Neuronal stem cell (in vitro differentiated cells): ENCODE results near the gene RHOF.

Source experiments
- DNase-seq: peaks from one replicate; pipeline ENCODE4 v3.0.0-alpha.2; 2013; ENCODE audit warnings: low spot score
- H2AFZ ChIP-seq: one replicate; pipeline ENCODE4 v1.6.1; 2013; ENCODE audit warnings: mild to moderate bottlenecking, low read length, inconsistent platforms
- H2AK5ac ChIP-seq: 2 replicates; pipeline ENCODE4 v1.6.1; 2013; ENCODE audit warnings: low read depth, mild to moderate bottlenecking, inconsistent platforms, low read length, moderate library complexity, mixed read lengths
- H2BK120ac ChIP-seq: 2 replicates; pipeline ENCODE4 v1.6.1; 2013; ENCODE audit warnings: low read depth, mild to moderate bottlenecking, inconsistent platforms, low read length, moderate library complexity, mixed read lengths
- H2BK12ac ChIP-seq: one replicate; pipeline ENCODE4 v1.6.1; 2013; ENCODE audit warnings: low read length, inconsistent platforms
- H2BK15ac ChIP-seq: 2 replicates; pipeline ENCODE4 v1.6.1; 2013; ENCODE audit warnings: mild to moderate bottlenecking, low read length, inconsistent platforms, mixed read lengths
- H2BK5ac ChIP-seq: one replicate; pipeline ENCODE4 v1.6.1; 2013; ENCODE audit warnings: inconsistent platforms, mild to moderate bottlenecking, low read length, moderate library complexity
- H3K14ac ChIP-seq: one replicate; pipeline ENCODE4 v1.6.1; 2013; ENCODE audit warnings: low read length, inconsistent platforms
- H3K18ac ChIP-seq: 2 replicates; pipeline ENCODE4 v1.6.1; 2013; ENCODE audit warnings: low read length, inconsistent platforms
- H3K23ac ChIP-seq: 2 replicates; pipeline ENCODE4 v1.6.1; 2013; ENCODE audit warnings: low read depth, mild to moderate bottlenecking, mixed read lengths, low read length, inconsistent platforms; ENCODE audit not compliant: poor library complexity
- H3K27ac ChIP-seq: replicated peaks from 3 replicates; pipeline ENCODE4 v1.5.1; 2013; ENCODE audit warnings: low read length, inconsistent platforms
- H3K27me3 ChIP-seq, 3 experiments: 2 replicates each; pipeline ENCODE4 v1.6.1; 2013; ENCODE audit warnings: low read length in 3 of 3, mild to moderate bottlenecking in 2 of 3, inconsistent platforms in 1 of 3, low read depth in 1 of 3, mixed read lengths in 1 of 3, moderate library complexity in 1 of 3; ENCODE audit not compliant: control insufficient read depth in 3 of 3, insufficient read depth in 3 of 3
- H3K36me3 ChIP-seq, 2 donors: replicated peaks in 1 of 2; 2 replicates each; pipeline ENCODE4 v1.6.1; 2013; ENCODE audit warnings: low read length in 2 of 2; ENCODE audit not compliant: control insufficient read depth in 2 of 2, insufficient read depth in 2 of 2
- H3K4ac ChIP-seq: 2 replicates; pipeline ENCODE4 v1.6.1; 2013; ENCODE audit warnings: inconsistent platforms, mild to moderate bottlenecking, low read length, moderate library complexity
- H3K4me1 ChIP-seq, 2 donors: 1 replicate in 1 of 2; 2 replicates in 1 of 2; pipeline ENCODE4 v1.6.1; 2013; ENCODE audit warnings: low read length in 2 of 2, low read depth in 1 of 2; ENCODE audit not compliant: control insufficient read depth in 2 of 2, insufficient read depth in 1 of 2
- H3K4me2 ChIP-seq: one replicate; pipeline ENCODE4 v1.6.1; 2013; ENCODE audit warnings: mild to moderate bottlenecking, low read length, inconsistent platforms; ENCODE audit not compliant: insufficient read depth, poor library complexity, severe bottlenecking
- H3K4me3 ChIP-seq, 2 donors: 2 replicates each; pipeline ENCODE4 v1.5.1; 2013; ENCODE audit warnings: low read length in 2 of 2, mild to moderate bottlenecking in 2 of 2, inconsistent platforms in 1 of 2, moderate library complexity in 1 of 2
- H3K79me1 ChIP-seq: one replicate; pipeline ENCODE4 v1.6.1; 2013; ENCODE audit warnings: low read depth, mild to moderate bottlenecking, inconsistent platforms, low read length, moderate library complexity
- H3K9ac ChIP-seq: one replicate; pipeline ENCODE4 v1.6.1; 2013; ENCODE audit warnings: mild to moderate bottlenecking, low read depth, low read length, inconsistent platforms; ENCODE audit not compliant: poor library complexity
- H3K9me3 ChIP-seq, 2 donors: replicated peaks in 1 of 2; 2 replicates each; pipeline versions ENCODE3 to v1.6.1; 2013; ENCODE audit warnings: low read length in 2 of 2, mild to moderate bottlenecking in 2 of 2, inconsistent platforms in 1 of 2, low read depth in 1 of 2, mixed read lengths in 1 of 2, moderate library complexity in 1 of 2; ENCODE audit not compliant: control insufficient read depth in 2 of 2, insufficient read depth in 1 of 2
- H4K8ac ChIP-seq: one replicate; pipeline ENCODE4 v1.6.1; 2013; ENCODE audit warnings: low read depth, mild to moderate bottlenecking, inconsistent platforms, low read length, moderate library complexity
- H4K91ac ChIP-seq: one replicate; pipeline ENCODE4 v1.6.1; 2013; ENCODE audit warnings: low read length, low read depth, mild to moderate bottlenecking, inconsistent platforms; ENCODE audit not compliant: poor library complexity
- WGBS, 2 donors: extraction: QIAGEN DNeasy Blood & Tissue Kit; methylation state at CpG; one replicate each; pipeline ENCODE4 v1.1.7; 2013; ENCODE audit warnings: missing lambda C conversion rate in 2 of 2, mixed read lengths in 1 of 2; ENCODE audit not compliant: insufficient read length in 2 of 2, insufficient replicate concordance in 1 of 2; ENCODE audit errors: extremely low coverage in 2 of 2; 5-methylcytosine and 5-hydroxymethylcytosine counted together

The RHOF gene

GRCh38 chr12:121787063-121788025 is 6.1 kb downstream of the RHOF start:
- Histone ChIP-seq H3K4ac (no peak overlapping the region), H2BK12ac (no peak overlapping the region), H3K27me3 (peaks cover 0 to 2% (median 0%) of the 10 kb centered on the region in 3 experiments), H3K27ac (no peak overlapping the region), H3K36me3 (no peaks in the 10 kb centered on the region), H2AFZ (no peak overlapping the region), H2BK5ac (no peak overlapping the region), H3K9ac (no peak overlapping the region), H3K4me3 (no peak overlapping the region), H4K91ac (no peak overlapping the region), H3K14ac (no peak overlapping the region), H3K18ac (no peak overlapping the region), H3K9me3 (no peaks in the 10 kb centered on the region), H3K79me1 (no peaks in the 10 kb centered on the region), H2AK5ac (no peak overlapping the region), H2BK15ac (no peak overlapping the region), H3K23ac (no peak overlapping the region), H2BK120ac (no peak overlapping the region), H3K4me1 (peaks cover 2 to 3% of the 10 kb centered on the region in 2 donors), H3K4me2 (no peak overlapping the region), H4K8ac (no peak overlapping the region)
- no peak for DNase-seq
- WGBS, 2 donors = no CpG with 5 or more reads among the region's 17 CpGs

DNA sequence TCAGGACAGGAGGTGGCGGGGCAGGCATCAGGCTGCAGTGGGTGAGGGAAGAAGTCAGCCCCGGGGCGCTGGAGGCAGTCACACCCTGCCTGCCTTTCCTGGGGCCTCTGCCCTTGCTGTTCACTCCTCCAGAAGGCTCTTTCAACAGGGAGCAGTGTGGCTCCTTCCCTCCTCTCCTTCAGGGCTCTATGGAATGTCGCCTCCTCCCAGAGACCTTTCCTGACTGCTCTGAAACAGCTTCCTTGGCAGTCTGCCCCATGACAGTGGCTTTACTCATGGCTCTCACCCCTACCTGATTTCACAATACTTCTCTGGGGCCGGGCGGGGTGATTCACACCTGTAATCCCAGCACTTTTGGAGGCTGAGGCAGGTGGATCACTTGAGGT is 7.1 kb downstream of the RHOF start:
- H3K4ac ChIP-seq = no peak overlapping the region
- no peak overlapping the region for H2BK12ac ChIP-seq
- no peak overlapping the region for H3K27ac ChIP-seq
- WGBS, 2 donors = no CpG with 5 or more reads among the region's 6 CpGs
- H2BK120ac ChIP-seq = no peak overlapping the region
- H3K4me1 ChIP-seq = peaks cover 5 to 11% of the 10 kb centered on the region in 2 donors
- H2BK5ac ChIP-seq = no peak overlapping the region
- H3K79me1 ChIP-seq = no peaks in the 10 kb centered on the region
- H2AK5ac ChIP-seq = no peak overlapping the region
- H3K9ac ChIP-seq = no peak overlapping the region
- no peaks in the 10 kb centered on the region for H3K36me3 ChIP-seq
- H3K23ac ChIP-seq = no peak overlapping the region
- H4K91ac ChIP-seq = no peak overlapping the region
- H3K4me2 ChIP-seq = no peak overlapping the region
- no peak for DNase-seq
- no peak overlapping the region for H4K8ac ChIP-seq
- no peak overlapping the region for H2AFZ ChIP-seq
- H3K18ac ChIP-seq = no peak overlapping the region
- H3K14ac ChIP-seq = no peak overlapping the region
- no peaks in the 10 kb centered on the region for H3K27me3 ChIP-seq
- no peaks in the 10 kb centered on the region for H3K9me3 ChIP-seq
- H3K4me3 ChIP-seq = no peak overlapping the region
- no peak overlapping the region for H2BK15ac ChIP-seq

GRCh38 chr12:121784460-121784859 is 9.0 kb downstream of the RHOF start:
- Histone ChIP-seq H3K4ac (no peak overlapping the region), H3K79me1 (peaks cover under 1% of the 10 kb centered on the region), H4K91ac (no peak overlapping the region), H2AK5ac (no peak overlapping the region), H2BK5ac (no peak overlapping the region), H2AFZ (no peak overlapping the region), H3K4me1 (peaks cover 5 to 8% of the 10 kb centered on the region in 2 donors), H3K4me2 (no peak overlapping the region), H2BK15ac (no peak overlapping the region), H2BK12ac (no peak overlapping the region), H3K27ac (no peak overlapping the region), H3K27me3 (no peaks in the 10 kb centered on the region), H4K8ac (no peak overlapping the region), H2BK120ac (no peak overlapping the region), H3K36me3 (peaks cover 3 to 4% of the 10 kb centered on the region in 2 donors), H3K4me3 (no peak overlapping the region), H3K14ac (no peak overlapping the region), H3K9ac (no peak overlapping the region), H3K18ac (no peak overlapping the region), H3K9me3 (no peaks in the 10 kb centered on the region), H3K23ac (no peak overlapping the region)
- no CpG with 5 or more reads among the region's 6 CpGs for WGBS, 2 donors
- no peak for DNase-seq

DNA sequence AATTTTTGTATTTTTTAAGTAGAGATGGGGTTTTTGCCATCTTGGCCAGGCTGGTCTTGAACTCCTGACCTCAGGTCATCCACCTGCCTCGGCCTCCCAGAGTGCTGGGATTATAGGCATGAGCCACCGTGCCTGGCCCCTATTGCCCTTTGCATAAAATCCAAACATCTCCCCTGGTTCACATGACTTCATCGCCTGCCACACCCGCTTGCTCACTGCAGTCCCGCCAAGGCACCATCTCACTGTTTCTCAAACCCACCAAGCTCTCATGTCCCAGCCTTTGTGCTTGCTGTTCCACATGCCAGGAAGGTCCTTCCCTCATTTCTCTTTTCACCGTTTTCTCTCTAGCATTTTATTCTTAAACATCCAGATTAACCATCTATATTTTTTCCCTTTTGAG is 9.7 kb downstream of the RHOF start:
- H3K4me3 ChIP-seq = no peak overlapping the region
- no peak overlapping the region for H4K91ac ChIP-seq
- H2BK12ac ChIP-seq = no peak overlapping the region
- no peak overlapping the region for H2BK15ac ChIP-seq
- H3K27me3 ChIP-seq = no peaks in the 10 kb centered on the region
- H3K14ac ChIP-seq = no peak overlapping the region
- no peak overlapping the region for H3K27ac ChIP-seq
- no peak overlapping the region for H2AFZ ChIP-seq
- H3K4me2 ChIP-seq = no peak overlapping the region
- H3K23ac ChIP-seq = no peak overlapping the region
- peaks cover 3 to 5% of the 10 kb centered on the region in 2 donors for H3K36me3 ChIP-seq
- no peak overlapping the region for H3K9ac ChIP-seq
- no peaks in the 10 kb centered on the region for H3K9me3 ChIP-seq
- H3K4me1 ChIP-seq = peaks cover 5 to 8% of the 10 kb centered on the region in 2 donors
- no peak overlapping the region for H4K8ac ChIP-seq
- no CpG with 5 or more reads among the region's 6 CpGs for WGBS, 2 donors
- H3K4ac ChIP-seq = no peak overlapping the region
- H2AK5ac ChIP-seq = no peak overlapping the region
- no peak for DNase-seq
- no peak overlapping the region for H2BK120ac ChIP-seq
- H2BK5ac ChIP-seq = no peak overlapping the region
- H3K79me1 ChIP-seq = peaks cover 1% of the 10 kb centered on the region
- H3K18ac ChIP-seq = no peak overlapping the region
